ENCODE data around the gene TAOK3. TPM values are rescaled to one million over a fixed set of nuclear protein-coding genes. Genes with fewer than 3 reads are reported as not detected.
A peak's percentile ranks its signal among the peaks of the same experiment; 100 is the strongest.

TAOK3 gene
- total RNA-seq, 2 donors from 2014 or later: 106 to 107 TPM

GRCh38 chr12:118103601-118104382 lies 268.9 kb downstream of the TAOK3 start, which contains the start of gene VSIG10:
Gene VSIG10 (minus strand): TSS chr12:118104011. CDS start chr12:118103671, 340 bp downstream.
- H3K9me3 Mint-ChIP-seq: no peaks in the 10 kb centered on the region
- no peak for DNase-seq (ENCODE audit: low spot score)
- peak within 1 kb of the TSS; percentile 88 for H3K4me3 Mint-ChIP-seq
- H3K36me3 Mint-ChIP-seq: no peaks in the 10 kb centered on the region
- H3K27ac Mint-ChIP-seq: no peak within 1 kb of the TSS
- H3K4me1 Mint-ChIP-seq (ENCODE audit: low read depth in 2 of 2): peaks cover 6 to 9% of the 10 kb centered on the region in 2 donors
- ATAC-seq: peak; percentile 64 to 78
- peaks cover 12 to 14% of the 10 kb centered on the region in 2 donors for H3K27me3 Mint-ChIP-seq

GRCh38 chr12:118103201-118103600 lies 269.5 kb downstream of the TAOK3 start:
- no peaks in the 10 kb centered on the region for H3K36me3 Mint-ChIP-seq
- no peak overlapping the region for H3K27ac Mint-ChIP-seq
- no peaks in the 10 kb centered on the region for H3K9me3 Mint-ChIP-seq
- peak overlapping the region; percentile 88 for H3K4me3 Mint-ChIP-seq
- peaks cover 6 to 9% of the 10 kb centered on the region in 2 donors for H3K4me1 Mint-ChIP-seq (ENCODE audit: low read depth in 2 of 2)
- peaks cover 12 to 19% of the 10 kb centered on the region in 2 donors for H3K27me3 Mint-ChIP-seq
- DNase-seq (ENCODE audit: low spot score): no peak
- ATAC-seq: peak in 1 of 2 donors; percentile 10

GRCh38 chr12:118102609-118103008 lies 270.1 kb downstream of the TAOK3 start:
- Mint-ChIP-seq H3K36me3 (no peaks in the 10 kb centered on the region), H3K4me1 (ENCODE audit: low read depth in 2 of 2) (peaks cover 6 to 9% of the 10 kb centered on the region in 2 donors), H3K27ac (no peak overlapping the region), H3K4me3 (peak overlapping the region; percentile 88), H3K9me3 (no peaks in the 10 kb centered on the region), H3K27me3 (peaks cover 12 to 19% of the 10 kb centered on the region in 2 donors)
- ATAC-seq (no peak), DNase-seq (ENCODE audit: low spot score) (no peak)

GRCh38 chr12:118102070-118102469 lies 270.6 kb downstream of the TAOK3 start:
- Mint-ChIP-seq H3K9me3 (no peaks in the 10 kb centered on the region), H3K36me3 (no peaks in the 10 kb centered on the region), H3K27ac (no peak overlapping the region), H3K4me3 (no peak overlapping the region), H3K27me3 (peaks cover 12 to 19% of the 10 kb centered on the region in 2 donors), H3K4me1 (ENCODE audit: low read depth in 2 of 2) (peaks cover 6 to 9% of the 10 kb centered on the region in 2 donors)
- DNase-seq (ENCODE audit: low spot score) (no peak), ATAC-seq (no peak)

- Mint-ChIP-seq H3K4me1 (ENCODE audit: low read depth in 2 of 2) (peaks cover 6 to 9% of the 10 kb centered on the region in 2 donors), H3K27ac (no peak overlapping the region), H3K36me3 (no peaks in the 10 kb centered on the region), H3K9me3 (no peaks in the 10 kb centered on the region), H3K27me3 (peaks cover 12 to 19% of the 10 kb centered on the region in 2 donors), H3K4me3 (no peak overlapping the region)
- DNase-seq (ENCODE audit: low spot score): no peak
- ATAC-seq: no peak
These were observed 271.7 kb downstream of the TAOK3 start for GRCh38 chr12:118101051-118101450.

Other genes with a start within 250 kb of the TAOK3 start
- gene PEBP1, start 236.8 kb downstream of the TAOK3 start, total RNA-seq: 100 to 1,000 TPM in 1 of 2 donors, 10 to 100 TPM in 1; 57.2 to 137 TPM
- 10 to 100 TPM; 26.1 to 34.0 TPM for gene SUDS3, start 3.6 kb upstream of the TAOK3 start, total RNA-seq

All from natural killer cell treated with Interleukin-12 subunit alpha and Interleukin-12 subunit beta and Interleukin-15 and Interleukin-18, amount 100 ng/mL, for 72 hours (primary cell).